HL-60 (cell line): Measurements from ENCODE around the gene TUBB2B.

Experiments
- CTCF ChIP-seq: IDR thresholded peaks from one replicate; pipeline ENCODE4 v1.5.1; 2011; ENCODE audit warnings: low read length, control low read depth, inconsistent platforms; ENCODE audit not compliant: insufficient read depth
- POLR2AphosphoS5 ChIP-seq: IDR thresholded peaks from 2 replicates; pipeline ENCODE4 v1.6.1; 2012; ENCODE audit warnings: low read depth

- TF ChIP-seq CTCF (no peak), POLR2AphosphoS5 (no peak)
Observed at GRCh38 chr6:3259491-3259958, 32.1 kb upstream of the TUBB2B start.
